Naive thymus-derived CD4-positive, alpha-beta T cell (primary cell): ENCODE measurements around the gene PANX2. TPM values are rescaled to one million over a fixed set of nuclear protein-coding genes. Genes with fewer than 3 reads are reported as not detected.

Experiments
- ATAC-seq: fragments of 150-1000 bp; cut with Tn5 transposase; 2 replicates; pipeline ENCODE4 v1.10.0; 2021; ENCODE audit warnings: mild to moderate bottlenecking, moderate library complexity
- CTCF ChIA-PET: fragments of 350-600 bp; sonication (Branson Sonifier 250); formaldehyde crosslinking; loops from one replicate; lab custom pipeline; 2021; ENCODE audit warnings: antibody characterized with exemption; lab: Charles Lee
- POLR2A ChIA-PET: fragments of 350-600 bp; sonication (Branson Sonifier 250); formaldehyde crosslinking; loops from one replicate; lab custom pipeline; 2021; ENCODE audit warnings: antibody characterized with exemption, inconsistent platforms; lab: Charles Lee
- DNase-seq, 9 donors: peaks; one replicate each; pipeline versions ENCODE4 v3.0.0 to v3.0.0-alpha.2; 2020 to 2022; ENCODE audit warnings: mixed read lengths in 1 of 9
- H3K27ac ChIP-seq: one replicate; pipeline ENCODE4 v1.7.0; 2013; ENCODE audit warnings: mild to moderate bottlenecking, low read depth, low read length, moderate library complexity
- H3K27me3 ChIP-seq, 2 donors: one replicate each; pipeline ENCODE4 v1.7.0; 2013; ENCODE audit warnings: low read length in 2 of 2, mild to moderate bottlenecking in 2 of 2, moderate library complexity in 2 of 2; ENCODE audit not compliant: control insufficient read depth in 2 of 2, insufficient read depth in 2 of 2
- H3K36me3 ChIP-seq, 3 experiments: 1 replicate in 2 of 3; 2 replicates in 1 of 3; pipeline ENCODE4 v1.7.0; 2013; ENCODE audit warnings: low read length in 3 of 3, mild to moderate bottlenecking in 3 of 3, moderate library complexity in 1 of 3; ENCODE audit not compliant: insufficient read depth in 3 of 3, control insufficient read depth in 2 of 3
- H3K4me1 ChIP-seq, 2 donors: one replicate each; pipeline ENCODE4 v1.7.0; 2013; ENCODE audit warnings: low read length in 2 of 2, mild to moderate bottlenecking in 2 of 2, moderate library complexity in 1 of 2; ENCODE audit not compliant: control insufficient read depth in 2 of 2, insufficient read depth in 2 of 2
- H3K4me3 ChIP-seq: 2 replicates; pipeline ENCODE4 v1.7.0; 2013; ENCODE audit warnings: mild to moderate bottlenecking, low read length
- H3K9me3 ChIP-seq, 3 experiments: 1 replicate in 2 of 3; 2 replicates in 1 of 3; pipeline ENCODE4 v1.7.0; 2013; ENCODE audit warnings: low read length in 3 of 3; ENCODE audit not compliant: control insufficient read depth in 2 of 3
- H3K27ac Mint-ChIP-seq, 9 donors: one replicate each; pipeline ENCODE4 v1.8.0; 2020 to 2022; ENCODE audit warnings: mixed read lengths in 9 of 9, mild to moderate bottlenecking in 8 of 9, moderate library complexity in 5 of 9, inconsistent platforms in 2 of 9
- H3K27me3 Mint-ChIP-seq, 5 donors: one replicate each; pipeline ENCODE4 v1.8.0; 2021 to 2022; ENCODE audit warnings: mixed read lengths in 5 of 5, mild to moderate bottlenecking in 1 of 5
- H3K36me3 Mint-ChIP-seq, 5 donors: one replicate each; pipeline ENCODE4 v1.8.0; 2020 to 2022; ENCODE audit warnings: mixed read lengths in 5 of 5, mild to moderate bottlenecking in 3 of 5, inconsistent platforms in 1 of 5
- H3K4me1 Mint-ChIP-seq, 7 donors: one replicate each; pipeline ENCODE4 v1.8.0; 2020 to 2022; ENCODE audit warnings: mixed read lengths in 7 of 7, mild to moderate bottlenecking in 3 of 7, inconsistent platforms in 1 of 7
- H3K4me3 Mint-ChIP-seq, 10 donors: one replicate each; pipeline ENCODE4 v1.8.0; 2020 to 2022; ENCODE audit warnings: mild to moderate bottlenecking in 10 of 10, mixed read lengths in 10 of 10, moderate library complexity in 6 of 10, inconsistent platforms in 2 of 10
- H3K9me3 Mint-ChIP-seq, 11 donors: one replicate each; pipeline ENCODE4 v1.8.0; 2020 to 2022; ENCODE audit warnings: mixed read lengths in 11 of 11, mild to moderate bottlenecking in 4 of 11, inconsistent platforms in 1 of 11, moderate library complexity in 1 of 11
- intact Hi-C, 2 donors: fragments of 100-400 bp; cut with micrococcal nuclease; formaldehyde crosslinking; loops; one replicate each; pipeline ENCODE4 v1.15.1; 2023
- polyA plus RNA-seq, 2 donors: library from polyadenylated mRNA; unstranded; fragments of 300-500 nt; fragmentation: Illumina TruSeq; gene quantifications; one replicate each; pipeline ENCODE4 v1.2.3, GENCODE V29; 2021
- total RNA-seq, 6 experiments: library from RNA in 5 of 6; stranded (reverse) in 5 of 6; gene quantifications; 1 replicate in 5 of 6; 2 replicates in 1 of 6; pipeline ENCODE4 v1.2.3 and lab custom pipeline; 2021 to 2026

PANX2 gene
- total and polyA plus RNA-seq, 7 experiments from 2014 or later: 0.27 to 2.0 (median 0.66) TPM; not detected in 4

- Mint-ChIP-seq H3K27ac (peak overlapping the region; percentile 94 to 100 (median 99)), H3K27me3 (no peaks in the 10 kb centered on the region), H3K4me3 (peak overlapping the region; percentile 90 to 96 (median 92)), H3K9me3 (no peaks in the 10 kb centered on the region), H3K36me3 (peaks cover 0 to 12% (median 0%) of the 10 kb centered on the region in 5 donors), H3K4me1 (peaks cover 25 to 51% (median 33%) of the 10 kb centered on the region in 7 donors)
- DNase-seq (peak in 7 of 9 donors; percentile 80 to 93 (median 90)), ATAC-seq (peak; percentile 74)
- peak overlapping the region; percentile 56 for H3K4me3 ChIP-seq
- no peaks in the 10 kb centered on the region for H3K9me3 ChIP-seq
- ChIA-PET POLR2A (interaction anchor here (0.7 to 3.3 kb wide), 19 partner anchors 9 to 437 kb away, joined by 3 to 20 read pairs (median 5); partner anchors contain the start of genes ARSA, CHKB, HDAC10 and LMF2), CTCF (interaction anchor here (0.6 to 3.1 kb wide), 6 partner anchors 18 to 302 kb away, joined by 3 to 14 read pairs (median 4); no protein-coding TSS in a partner anchor)
- intact Hi-C loops: loop anchor here (1.0 to 10.0 kb wide), 13 partner anchors 9 to 430 kb away; partner anchors contain the start of genes ALG12 (in 1 of the 2), CRELD2 (in 1 of the 2), NCAPH2 (in 1 of the 2) and PANX2 (in 1 of the 2)
- peak overlapping the region; percentile 98 for H3K27ac ChIP-seq
- no peaks in the 10 kb centered on the region for H3K27me3 ChIP-seq
- peaks cover 0 to 27% (median 3%) of the 10 kb centered on the region in 3 experiments for H3K36me3 ChIP-seq
- peaks cover 46% of the 10 kb centered on the region in 2 donors for H3K4me1 ChIP-seq
These were observed 20.6 kb downstream of the PANX2 start for GRCh38 chr22:50190941-50191741.

- ATAC-seq (no peak), DNase-seq (peak in 7 of 9 donors; percentile 64 to 79 (median 74))
- Mint-ChIP-seq H3K9me3 (no peaks in the 10 kb centered on the region), H3K4me3 (peak overlapping the region; percentile 90 to 96 (median 92)), H3K27ac (peak overlapping the region; percentile 94 to 100 (median 99)), H3K4me1 (peaks cover 23 to 39% (median 25%) of the 10 kb centered on the region in 7 donors), H3K27me3 (no peaks in the 10 kb centered on the region), H3K36me3 (peaks cover 0 to 10% (median 0%) of the 10 kb centered on the region in 5 donors)
- Histone ChIP-seq H3K27ac (peak overlapping the region; percentile 98), H3K4me1 (peaks cover 35 to 37% of the 10 kb centered on the region in 2 donors), H3K36me3 (peaks cover 0 to 41% (median 3%) of the 10 kb centered on the region in 3 experiments), H3K4me3 (peak overlapping the region; percentile 56), H3K27me3 (no peaks in the 10 kb centered on the region), H3K9me3 (no peaks in the 10 kb centered on the region)
- ChIA-PET CTCF (interaction anchor here (0.5 to 3.1 kb wide), 2 partner anchors 44 to 143 kb away, joined by 5 to 14 read pairs; no protein-coding TSS in a partner anchor), POLR2A (interaction anchor here (0.6 to 3.3 kb wide), 10 partner anchors 9 to 428 kb away, joined by 3 to 20 read pairs (median 4); partner anchors contain the start of genes HDAC10 and PIM3)
- intact Hi-C loops: loop anchor here in 1 of 2 donors (5.0 to 10.0 kb wide), 5 partner anchors 228 to 340 kb away; partner anchors contain the start of genes ALG12, CRELD2, PIM3 and SCO2
These were observed 22.1 kb downstream of the PANX2 start for GRCh38 chr22:50192436-50193204.

GRCh38 chr22:50193621-50194020 is 23.1 kb downstream of the PANX2 start:
- Histone ChIP-seq H3K4me1 (peaks cover 31 to 37% of the 10 kb centered on the region in 2 donors), H3K27ac (peak overlapping the region; percentile 98), H3K4me3 (no peak overlapping the region), H3K27me3 (no peaks in the 10 kb centered on the region), H3K36me3 (peaks cover 0 to 50% (median 3%) of the 10 kb centered on the region in 3 experiments), H3K9me3 (no peaks in the 10 kb centered on the region)
- H3K4me1 Mint-ChIP-seq: peaks cover 21 to 34% (median 25%) of the 10 kb centered on the region in 7 donors
- H3K27me3 Mint-ChIP-seq: no peaks in the 10 kb centered on the region
- ATAC-seq (no peak), DNase-seq (no peak)
- POLR2A ChIA-PET: interaction anchor here (1.1 kb wide), 1 partner anchor 165 kb away, joined by 3 read pairs; no protein-coding TSS in a partner anchor
- H3K9me3 Mint-ChIP-seq: no peaks in the 10 kb centered on the region
- H3K4me3 Mint-ChIP-seq: peak overlapping the region in 1 of 10 donors; percentile 49
- H3K27ac Mint-ChIP-seq: peak overlapping the region in 4 of 9 donors; percentile 41 to 99 (median 78)
- CTCF ChIA-PET: interaction anchor here (1.2 kb wide), 1 partner anchor 427 kb away, joined by 3 read pairs; no protein-coding TSS in a partner anchor
- H3K36me3 Mint-ChIP-seq: peaks cover 0 to 10% (median 0%) of the 10 kb centered on the region in 5 donors
- intact Hi-C loops: loop anchor here in 1 of 2 donors (5.0 to 10.0 kb wide), 5 partner anchors 229 to 341 kb away; partner anchors contain the start of genes ALG12, CRELD2, PIM3 and SCO2

- Histone ChIP-seq H3K36me3 (peaks cover 0 to 50% (median 3%) of the 10 kb centered on the region in 3 experiments), H3K27me3 (no peaks in the 10 kb centered on the region), H3K27ac (peak overlapping the region; percentile 98), H3K4me1 (peaks cover 25 to 32% of the 10 kb centered on the region in 2 donors), H3K9me3 (no peaks in the 10 kb centered on the region), H3K4me3 (no peak overlapping the region)
- Mint-ChIP-seq H3K4me3 (peak overlapping the region in 2 of 10 donors; percentile 29 to 49), H3K4me1 (peaks cover 21 to 30% (median 24%) of the 10 kb centered on the region in 7 donors), H3K27me3 (no peaks in the 10 kb centered on the region), H3K36me3 (peaks cover 0 to 10% (median 0%) of the 10 kb centered on the region in 5 donors), H3K9me3 (no peaks in the 10 kb centered on the region), H3K27ac (peak overlapping the region in 1 of 9 donors; percentile 58)
- ChIA-PET CTCF (interaction anchor here (1.2 kb wide), 1 partner anchor 427 kb away, joined by 3 read pairs; no protein-coding TSS in a partner anchor), POLR2A (interaction anchor here (1.0 to 1.1 kb wide), 2 partner anchors 165 to 345 kb away, joined by 3 to 4 read pairs; no protein-coding TSS in a partner anchor)
- no peak for DNase-seq
- ATAC-seq: no peak
- intact Hi-C loops: loop anchor here in 1 of 2 donors (5.0 to 10.0 kb wide), 5 partner anchors 229 to 342 kb away; partner anchors contain the start of genes ALG12, CRELD2, PIM3 and SCO2
These were observed 23.7 kb downstream of the PANX2 start for GRCh38 chr22:50194037-50194805.

GRCh38 chr22:50196256-50196655 is 25.7 kb downstream of the PANX2 start:
- Mint-ChIP-seq H3K4me3 (no peak overlapping the region), H3K9me3 (no peaks in the 10 kb centered on the region), H3K27ac (peak overlapping the region in 1 of 9 donors; percentile 12), H3K27me3 (no peaks in the 10 kb centered on the region), H3K4me1 (peaks cover 13 to 22% (median 18%) of the 10 kb centered on the region in 7 donors), H3K36me3 (peaks cover 0 to 8% (median 0%) of the 10 kb centered on the region in 5 donors)
- Histone ChIP-seq H3K36me3 (peaks cover 0 to 50% (median 3%) of the 10 kb centered on the region in 3 experiments), H3K27ac (no peak overlapping the region), H3K27me3 (no peaks in the 10 kb centered on the region), H3K4me3 (no peak overlapping the region), H3K9me3 (no peaks in the 10 kb centered on the region), H3K4me1 (peaks cover 14 to 29% of the 10 kb centered on the region in 2 donors)
- ChIA-PET POLR2A (interaction anchor here (0.8 kb wide), 1 partner anchor 18 kb away, joined by 3 read pairs; no protein-coding TSS in a partner anchor), CTCF (no interaction called here)
- intact Hi-C loops: loop anchor here in 1 of 2 donors (10.0 kb wide), 1 partner anchor 231 kb away; the partner anchor contains the start of gene PIM3
- ATAC-seq (no peak), DNase-seq (no peak)
